OCI-LY3 (cell line): Measurements from ENCODE around the gene R3HDM4.
A peak's percentile ranks its signal among the peaks of the same experiment; 100 is the strongest.
"Not testable (repeated sequence)": the region's sequence is repeated elsewhere in the genome, so short reads cannot be mapped to it uniquely, and the experiment has no call there.

Experiments
- H2AFZ ChIP-seq: fragments of 200-600, 300-600 bp; shearing (Covaris generic); 2 replicates; pipeline ENCODE4 v1.6.0; 2014; ENCODE audit warnings: antibody characterized with exemption, low read depth, low read length
- H3K27ac ChIP-seq: fragments of 200-600, 300-600 bp; sonication (generic); 2 replicates; pipeline ENCODE4 v1.5.1; 2014; ENCODE audit warnings: mild to moderate bottlenecking, low read length, moderate library complexity, mixed read lengths
- H3K27me3 ChIP-seq: fragments of 200-600, 300-600 bp; sonication (generic); 2 replicates; pipeline ENCODE4 v1.6.1; 2014; ENCODE audit warnings: low read depth, low read length, mixed read lengths
- H3K36me3 ChIP-seq: fragments of 200-600, 300-600 bp; sonication (generic); replicated peaks from 2 replicates; pipeline ENCODE3; 2014; ENCODE audit warnings: low read depth, low read length, mixed read lengths
- H3K4me1 ChIP-seq: fragments of 300-600, 200-600 bp; sonication (generic); 2 replicates; pipeline ENCODE4 v1.6.1; 2014; ENCODE audit warnings: low read length, mixed read lengths
- H3K4me2 ChIP-seq: fragments of 200-600, 300-600 bp; sonication (generic); 2 replicates; pipeline ENCODE4 v1.6.1; 2014; ENCODE audit warnings: low read length, mixed read lengths
- H3K4me3 ChIP-seq: fragments of 300-600, 200-600 bp; sonication (generic); 2 replicates; pipeline ENCODE4 v1.5.1; 2014; ENCODE audit warnings: antibody characterized with exemption, mild to moderate bottlenecking, low read length, moderate library complexity
- H3K79me2 ChIP-seq: fragments of 300-600, 200-600 bp; shearing (Covaris generic); 2 replicates; pipeline ENCODE4 v1.6.1; 2014; ENCODE audit warnings: mild to moderate bottlenecking, low read length, mixed read lengths
- H3K9ac ChIP-seq: fragments of 300-600, 200-600 bp; shearing (Covaris generic); 2 replicates; pipeline ENCODE4 v1.6.0; 2014; ENCODE audit warnings: mild to moderate bottlenecking, low read length, moderate library complexity
- H3K9me3 ChIP-seq: fragments of 200-600, 300-600 bp; shearing (Covaris generic); 2 replicates; pipeline ENCODE4 v1.6.1; 2014; ENCODE audit warnings: low read length, mixed read lengths; ENCODE audit not compliant: insufficient read depth
- H4K20me1 ChIP-seq: fragments of 200-600, 300-600 bp; sonication (generic); 2 replicates; pipeline ENCODE4 v1.6.1; 2016; ENCODE audit warnings: low read length, mixed read lengths; ENCODE audit not compliant: insufficient read depth
- EZH2phosphoT487 ChIP-seq: fragments of 200-600 bp; shearing (Covaris generic); IDR thresholded peaks from 2 replicates; pipeline ENCODE4 v1.6.1; 2018; ENCODE audit warnings: antibody characterized with exemption, mixed run types, low read depth
- TF ChIP-seq, protein P1 (sequence below): fragments of 200-600, 300-600 bp; sonication (generic); IDR thresholded peaks from 2 replicates; pipeline ENCODE4 v1.5.1; 2014; ENCODE audit warnings: antibody characterized with exemption, low read length, low read depth

Gene R3HDM4

DNA sequence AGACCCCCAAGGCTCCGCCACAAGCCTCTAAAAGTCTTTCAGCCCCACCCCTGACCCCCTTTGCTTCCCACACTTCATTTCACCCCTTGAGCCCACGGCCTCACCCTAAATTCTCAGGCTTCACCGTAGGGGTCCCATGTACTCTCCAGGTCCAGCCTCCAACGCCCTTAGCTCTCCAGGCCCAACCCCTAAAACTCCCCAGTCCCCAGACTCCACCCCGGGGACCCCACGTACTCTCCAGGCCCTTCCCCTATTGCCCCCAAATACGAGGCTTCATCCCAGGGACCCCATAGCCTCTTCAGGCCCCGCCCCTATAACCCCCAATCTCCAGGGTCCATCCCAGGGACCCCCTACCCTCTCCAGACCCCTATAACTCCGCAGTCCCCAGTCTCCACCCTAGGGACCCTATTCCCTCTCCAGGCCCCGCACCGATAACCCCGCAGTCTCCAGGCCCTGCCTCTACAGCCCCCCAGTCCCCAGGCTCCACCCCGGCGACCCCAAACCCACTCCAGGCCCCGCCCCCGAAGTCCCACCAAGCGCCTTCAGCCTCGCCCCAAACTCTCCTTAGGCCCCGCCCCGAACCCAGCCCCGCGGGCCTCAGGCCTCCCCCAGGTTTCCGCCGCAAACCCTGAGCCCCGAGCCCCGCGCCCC, 20.7 kb downstream of the R3HDM4 start:
- Histone ChIP-seq H4K20me1 (0 out of 2 replicates have a peak, but pooled peaks cover 3% of the 10 kb centered on the region), H2AFZ (no peak overlapping the region), H3K36me3 (peaks cover 36% of the 10 kb centered on the region), H3K4me3 (peak overlapping the region; percentile 81), H3K27me3 (no peaks in the 10 kb centered on the region), H3K79me2 (peaks cover 14% of the 10 kb centered on the region), H3K27ac (peak overlapping the region; percentile 74), H3K4me1 (no peaks in the 10 kb centered on the region), H3K9me3 (no peaks in the 10 kb centered on the region), H3K4me2 (peak overlapping the region; percentile 85), H3K9ac (peak overlapping the region; percentile 93)
- TF ChIP-seq EZH2phosphoT487, result no peak
- TF ChIP-seq, protein P1, sequence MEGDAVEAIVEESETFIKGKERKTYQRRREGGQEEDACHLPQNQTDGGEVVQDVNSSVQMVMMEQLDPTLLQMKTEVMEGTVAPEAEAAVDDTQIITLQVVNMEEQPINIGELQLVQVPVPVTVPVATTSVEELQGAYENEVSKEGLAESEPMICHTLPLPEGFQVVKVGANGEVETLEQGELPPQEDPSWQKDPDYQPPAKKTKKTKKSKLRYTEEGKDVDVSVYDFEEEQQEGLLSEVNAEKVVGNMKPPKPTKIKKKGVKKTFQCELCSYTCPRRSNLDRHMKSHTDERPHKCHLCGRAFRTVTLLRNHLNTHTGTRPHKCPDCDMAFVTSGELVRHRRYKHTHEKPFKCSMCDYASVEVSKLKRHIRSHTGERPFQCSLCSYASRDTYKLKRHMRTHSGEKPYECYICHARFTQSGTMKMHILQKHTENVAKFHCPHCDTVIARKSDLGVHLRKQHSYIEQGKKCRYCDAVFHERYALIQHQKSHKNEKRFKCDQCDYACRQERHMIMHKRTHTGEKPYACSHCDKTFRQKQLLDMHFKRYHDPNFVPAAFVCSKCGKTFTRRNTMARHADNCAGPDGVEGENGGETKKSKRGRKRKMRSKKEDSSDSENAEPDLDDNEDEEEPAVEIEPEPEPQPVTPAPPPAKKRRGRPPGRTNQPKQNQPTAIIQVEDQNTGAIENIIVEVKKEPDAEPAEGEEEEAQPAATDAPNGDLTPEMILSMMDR, result no peak

DNA sequence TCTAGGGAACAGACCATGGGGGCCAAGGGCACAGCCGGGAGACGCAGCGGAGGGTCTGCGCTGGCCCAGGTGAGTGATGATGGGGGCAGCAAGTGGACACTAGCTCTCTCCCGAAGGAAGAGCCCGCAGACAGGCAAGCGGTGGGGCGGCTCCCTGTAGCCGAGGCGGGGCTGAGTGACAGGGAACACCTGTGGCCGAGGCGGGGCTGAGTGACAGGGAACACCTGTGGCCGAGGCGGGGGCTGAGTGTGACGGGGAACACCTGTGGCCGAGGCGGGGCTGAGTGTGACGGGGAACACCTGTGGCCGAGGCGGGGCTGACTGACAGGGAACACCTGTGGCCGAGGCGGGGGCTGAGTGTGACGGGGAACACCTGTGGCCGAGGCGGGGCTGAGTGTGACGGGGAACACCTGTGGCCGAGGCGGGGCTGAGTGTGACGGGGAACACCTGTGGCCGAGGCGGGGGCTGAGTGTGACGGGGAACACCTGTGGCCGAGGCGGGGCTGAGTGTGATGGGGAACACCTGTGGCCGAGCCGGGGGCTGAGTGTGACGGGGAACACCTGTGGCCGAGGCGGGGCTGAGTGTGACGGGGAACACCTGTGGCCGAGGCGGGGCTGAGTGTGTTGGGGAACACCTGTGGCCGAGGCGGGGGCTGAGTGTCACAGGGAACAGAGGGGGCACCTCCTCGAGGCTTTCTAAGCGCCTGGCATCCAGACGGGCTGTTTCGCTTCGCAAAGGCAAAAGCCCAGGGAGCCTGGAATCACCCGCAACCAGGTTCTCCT, 21.4 kb downstream of the R3HDM4 start:
- Histone ChIP-seq H3K4me3 (peak overlapping the region; percentile 81), H3K9ac (peak overlapping the region; percentile 93), H3K27ac (0 out of 2 replicates have a peak overlapping the region, but pooled peaks have one; percentile 74)

DNA sequence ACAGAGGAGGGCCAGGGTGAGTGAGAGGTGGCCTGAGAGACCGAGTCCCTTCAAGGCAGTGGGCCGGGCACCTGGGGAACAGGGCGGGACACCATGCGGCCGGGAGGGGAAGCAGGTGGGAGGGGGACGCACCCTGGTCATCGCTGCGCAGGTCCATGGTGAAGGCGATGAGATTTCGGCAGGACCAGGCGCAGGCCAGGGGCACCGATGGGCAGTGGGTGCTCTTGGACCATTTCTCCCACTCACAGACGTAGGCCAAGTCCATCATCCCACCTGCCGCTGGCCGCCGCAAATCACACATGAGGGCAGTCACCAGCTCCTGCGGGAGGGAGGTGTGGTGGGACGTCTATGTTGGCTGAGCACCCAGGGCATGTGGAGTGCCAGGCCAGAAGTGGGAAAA, 22.2 kb downstream of the R3HDM4 start:
- peaks cover 35% of the 10 kb centered on the region for H3K36me3 ChIP-seq
- no peak overlapping the region for H2AFZ ChIP-seq
- H3K9me3 ChIP-seq, result no peaks in the 10 kb centered on the region
- H3K4me2 ChIP-seq, result no peak overlapping the region
- TF ChIP-seq EZH2phosphoT487, result no peak
- TF ChIP-seq, protein P1, result no peak
- no peaks in the 10 kb centered on the region for H3K27me3 ChIP-seq
- no peak overlapping the region for H3K27ac ChIP-seq
- no peaks in the 10 kb centered on the region for H3K4me1 ChIP-seq
- H3K79me2 ChIP-seq, result peaks cover 14% of the 10 kb centered on the region
- no peak overlapping the region for H3K9ac ChIP-seq
- no peaks in the 10 kb centered on the region for H4K20me1 ChIP-seq
- H3K4me3 ChIP-seq, result no peak overlapping the region

More for the DNA sequence above, 21.4 kb downstream of the R3HDM4 start:
- H4K20me1 ChIP-seq, H3K4me1 ChIP-seq, H3K9me3 ChIP-seq, H2AFZ ChIP-seq, H3K27me3 ChIP-seq: not testable (repeated sequence)
- H3K79me2 ChIP-seq, result peaks cover 14% of the 10 kb centered on the region
- peaks cover 34% of the 10 kb centered on the region for H3K36me3 ChIP-seq
- H3K4me2 ChIP-seq, result peak overlapping the region; percentile 85

DNA sequence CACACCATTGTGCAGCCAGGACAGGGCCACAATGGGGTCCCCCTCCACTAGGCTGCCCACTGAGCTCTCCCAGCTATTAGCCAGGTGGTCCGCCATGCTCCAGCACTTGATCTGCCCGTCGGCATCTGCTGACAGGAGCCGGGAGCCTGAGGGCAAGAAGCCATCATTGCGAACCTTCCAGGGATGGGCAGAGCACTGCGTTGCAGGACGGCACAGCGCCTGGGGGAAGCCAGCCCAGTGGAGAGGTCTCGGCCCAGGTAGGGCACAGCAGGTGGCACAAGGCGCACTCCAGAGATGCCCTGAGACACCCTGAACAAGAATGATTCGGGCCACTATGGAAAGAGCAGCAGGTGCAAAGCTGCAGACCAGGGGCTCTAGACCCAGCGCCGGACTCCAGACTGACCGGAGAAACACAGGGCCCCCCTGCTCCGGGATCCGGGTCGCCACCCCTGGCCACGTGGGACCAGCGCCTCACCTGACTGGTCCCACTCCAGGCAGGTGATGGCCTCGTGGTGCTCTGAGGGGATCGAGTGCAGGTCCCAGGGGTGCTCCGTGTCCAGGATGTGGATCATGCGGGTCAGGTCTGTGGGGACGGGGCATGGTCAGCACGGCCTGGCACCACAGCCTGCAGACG, 23.2 kb downstream of the R3HDM4 start:
- TF ChIP-seq, protein P1, result no peak
- no peak for TF ChIP-seq EZH2phosphoT487
- Histone ChIP-seq H3K79me2 (peaks cover 14% of the 10 kb centered on the region), H3K27ac (no peak overlapping the region), H3K27me3 (no peaks in the 10 kb centered on the region), H3K9ac (no peak overlapping the region), H3K9me3 (no peaks in the 10 kb centered on the region), H3K4me2 (no peak overlapping the region), H2AFZ (no peak overlapping the region), H3K4me3 (no peak overlapping the region), H3K4me1 (no peaks in the 10 kb centered on the region), H4K20me1 (no peaks in the 10 kb centered on the region), H3K36me3 (peaks cover 44% of the 10 kb centered on the region)
